H1 (cell line): Measurements from ENCODE around the gene SCGB1D2. TPM values are rescaled to one million over a fixed set of nuclear protein-coding genes. Genes with fewer than 3 reads are reported as not detected.

Experiments
- KDM4A ChIP-seq: IDR thresholded peaks from one replicate; pipeline ENCODE4 v1.7.1; 2012; ENCODE audit warnings: low read depth, mild to moderate bottlenecking, moderate library complexity, low read length, inconsistent platforms; ENCODE audit not compliant: severe bottlenecking
- NANOG ChIP-seq: IDR thresholded peaks from 2 replicates; pipeline ENCODE4 v1.6.1; 2011; ENCODE audit warnings: low read length, low read depth, mild to moderate bottlenecking, inconsistent platforms; ENCODE audit not compliant: insufficient read depth, poor library complexity, severe bottlenecking
- POU5F1 ChIP-seq: IDR thresholded peaks from 2 replicates; pipeline ENCODE4 v1.6.1; 2011; ENCODE audit warnings: low read depth, mild to moderate bottlenecking, low read length, moderate library complexity
- RFX5 ChIP-seq: IDR thresholded peaks from 2 replicates; pipeline ENCODE4 v1.6.1; 2011; ENCODE audit warnings: low read depth, low read length, improper control_type of control experiment, borderline replicate concordance
- polyA plus RNA-seq, 7 experiments: library from polyadenylated mRNA; depleted of rRNA in 3 of 7; stranded (reverse) in 5 of 7; unstranded in 2 of 7; fragments of >200 nt in 5 of 7; fragments of 200-250 nt in 2 of 7; gene quantifications; 1 replicate in 5 of 7; 2 replicates in 1 of 7; 4 replicates in 1 of 7; pipeline versions ENCODE4 v1.2.1 to v1.2.3, GENCODE V29; 2011 to 2013; ENCODE audit warnings: missing spikeins in 2 of 7, mixed read lengths in 2 of 7
- total RNA-seq: library from RNA; stranded (reverse); fragmentation: NEBNext Ultra II Directional; extraction: Animal tissue kit (Norgen Biotek cat#: 25700); gene quantifications from 2 replicates; pipeline ENCODE4 v1.2.1, GENCODE V29; 2021

SCGB1D2 gene
- total and polyA plus RNA-seq, 2 of the 8 experiments (the other 6 are each of a cell fraction or from before 2014, with no cell fraction given): not detected

GRCh38 chr11:62236187-62236586, 5.9 kb upstream of the SCGB1D2 start (continued):
- TF ChIP-seq NANOG (no peak), RFX5 (no peak), KDM4A (no peak), POU5F1 (no peak)
